SK-N-SH (cell line): ENCODE results near the gene NRF1. TPM values are rescaled to one million over a fixed set of nuclear protein-coding genes. Genes with fewer than 3 reads are reported as not detected.

Experiments used
- CTCF ChIA-PET: fragments of 300-600, 350-600 bp; formaldehyde crosslinking; extraction: SDS; loops from one replicate; lab custom pipeline; 2021; lab: Yijun Ruan, JAX
- POLR2A ChIA-PET: fragments of 350-600 bp; sonication (Branson Sonifier 250); formaldehyde crosslinking; extraction: SDS; loops from one replicate; lab custom pipeline; 2020; ENCODE audit warnings: antibody characterized with exemption, inconsistent platforms; lab: Yijun Ruan, JAX
- DNase-seq: peaks from one replicate; pipeline ENCODE4 v3.0.0; 2012
- H2AFZ ChIP-seq: fragments of 200-600 bp; sonication (generic); 2 replicates; pipeline ENCODE4 v1.8.1; 2016; ENCODE audit warnings: antibody characterized with exemption, mild to moderate bottlenecking, low read depth
- H3F3A ChIP-seq: fragments of 200-600 bp; sonication (generic); replicated peaks from 2 replicates; pipeline ENCODE3; 2016; ENCODE audit warnings: antibody characterized with exemption, mild to moderate bottlenecking; ENCODE audit not compliant: insufficient read depth
- H3K27ac ChIP-seq, 2 experiments: fragments of 200-500 bp in 1 of 2; fragments of 200-600 bp in 1 of 2; sonication (Bioruptor generic) in 1 of 2; sonication (generic), shearing (Covaris generic) in 1 of 2; 2 replicates each; pipeline versions ENCODE4 v1.5.1 to v1.6.1; 2014 to 2016; ENCODE audit warnings: low read depth in 2 of 2, inconsistent platforms in 1 of 2, low read length in 1 of 2, mild to moderate bottlenecking in 1 of 2, mixed read lengths in 1 of 2
- H3K27me3 ChIP-seq: fragments of 200-600 bp; sonication (generic), shearing (Covaris generic); 2 replicates; pipeline ENCODE4 v1.6.1; 2016; ENCODE audit warnings: mixed run types; ENCODE audit not compliant: insufficient read depth
- H3K36me3 ChIP-seq, 2 experiments: fragments of 200-500 bp in 1 of 2; fragments of 200-600 bp in 1 of 2; sonication (Bioruptor generic) in 1 of 2; sonication (generic) in 1 of 2; replicated peaks in 1 of 2; 2 replicates each; pipeline versions ENCODE3 to v1.5.1; 2014 to 2016; ENCODE audit warnings: low read length in 1 of 2, mild to moderate bottlenecking in 1 of 2; ENCODE audit not compliant: insufficient read depth in 2 of 2, control insufficient read depth in 1 of 2
- H3K4me1 ChIP-seq, 2 experiments: fragments of 200-500 bp in 1 of 2; fragments of 200-600 bp in 1 of 2; sonication (Bioruptor generic) in 1 of 2; sonication (generic), shearing (Covaris generic) in 1 of 2; 2 replicates each; pipeline versions ENCODE4 v1.5.1 to v1.6.1; 2014 to 2016; ENCODE audit warnings: low read depth in 1 of 2, low read length in 1 of 2, mixed run types in 1 of 2; ENCODE audit not compliant: insufficient read depth in 2 of 2, control insufficient read depth in 1 of 2
- H3K4me2 ChIP-seq: fragments of 200-600 bp; sonication (generic), shearing (Covaris generic); 2 replicates; pipeline ENCODE4 v1.6.1; 2017; ENCODE audit warnings: mixed run types
- H3K4me3 ChIP-seq, 2 experiments: fragments of 200-500 bp in 1 of 2; fragments of 200-600 bp in 1 of 2; sonication (Bioruptor generic) in 1 of 2; sonication (generic), shearing (Covaris generic) in 1 of 2; 2 replicates each; pipeline versions ENCODE4 v1.5.1 to v1.8.1; 2014 to 2016; ENCODE audit warnings: low read depth in 2 of 2, inconsistent platforms in 1 of 2, low read length in 1 of 2, mild to moderate bottlenecking in 1 of 2, mixed read lengths in 1 of 2, moderate library complexity in 1 of 2
- H3K79me2 ChIP-seq: fragments of 200-600 bp; sonication (generic); 2 replicates; pipeline ENCODE4 v1.8.1; 2017; ENCODE audit warnings: mild to moderate bottlenecking; ENCODE audit not compliant: insufficient read depth
- H3K9ac ChIP-seq: fragments of 200-600 bp; sonication (generic); 2 replicates; pipeline ENCODE4 v1.6.1; 2017; ENCODE audit warnings: mixed run types
- H3K9me2 ChIP-seq: fragments of 200-600 bp; sonication (generic); 2 replicates; pipeline ENCODE4 v1.6.1; 2017; ENCODE audit warnings: mixed run types
- H3K9me3 ChIP-seq: fragments of 200-600 bp; sonication (generic); 2 replicates; pipeline ENCODE4 v1.6.1; 2017; ENCODE audit warnings: mixed run types, mild to moderate bottlenecking, moderate library complexity
- H4K20me1 ChIP-seq: fragments of 200-600 bp; sonication (generic); 2 replicates; pipeline ENCODE4 v1.6.1; 2017; ENCODE audit warnings: mild to moderate bottlenecking, mixed run types; ENCODE audit not compliant: insufficient read depth
- ELF1 ChIP-seq: IDR thresholded peaks from 2 replicates; pipeline ENCODE4 v1.4.0; 2012
- EZH2phosphoT487 ChIP-seq: fragments of 200-600 bp; sonication (generic); IDR thresholded peaks from 2 replicates; pipeline ENCODE4 v1.6.1; 2017; ENCODE audit warnings: low read depth, mixed run types, mild to moderate bottlenecking, antibody characterized with exemption, moderate library complexity, borderline replicate concordance
- GABPA ChIP-seq: IDR thresholded peaks from 2 replicates; pipeline ENCODE4 v1.4.0; 2012; ENCODE audit warnings: low read depth, mild to moderate bottlenecking
- GATA2 ChIP-seq: sonication (generic); formaldehyde crosslinking; IDR thresholded peaks from 2 replicates; pipeline ENCODE4 v1.5.0; 2020; ENCODE audit warnings: mild to moderate bottlenecking, missing genetic modification reagents
- IRF3 ChIP-seq: fragments of 150-350 bp; IDR thresholded peaks from 2 replicates; pipeline ENCODE4 v1.6.1; 2016; ENCODE audit warnings: mild to moderate bottlenecking, low read depth, low read length
- MAX ChIP-seq: IDR thresholded peaks from 2 replicates; pipeline ENCODE4 v1.4.0; 2012; ENCODE audit warnings: low read depth
- NFIC ChIP-seq: IDR thresholded peaks from 2 replicates; pipeline ENCODE4 v1.4.0; 2012; ENCODE audit warnings: borderline replicate concordance
- RCOR1 ChIP-seq: fragments of 150-350 bp; IDR thresholded peaks from 2 replicates; pipeline ENCODE4 v1.6.1; 2017; ENCODE audit warnings: antibody characterized with exemption, low read length
- RFX5 ChIP-seq: IDR thresholded peaks from 2 replicates; pipeline ENCODE4 v1.6.1; 2012; ENCODE audit warnings: mild to moderate bottlenecking, improper control_type of control experiment, low read length
- RXRA ChIP-seq: IDR thresholded peaks from 2 replicates; pipeline ENCODE4 v1.4.0; 2012; ENCODE audit warnings: low read depth, mild to moderate bottlenecking, borderline replicate concordance
- WGBS: methylation state at CpG from one replicate; pipeline ENCODE4 v1.1.6; 2017; ENCODE audit warnings: low lambda C conversion rate; 5-methylcytosine and 5-hydroxymethylcytosine counted together
- polyA plus RNA-seq, 3 experiments: library from polyadenylated mRNA; depleted of rRNA; stranded (reverse); fragments of >200 nt; gene quantifications; 2 replicates each; pipeline ENCODE4 v1.2.3, GENCODE V29; 2012

The NRF1 gene
- polyA plus RNA-seq, 1 of the 3 experiments (the other 2 are of a cell fraction), result 10.9 TPM

- POLR2A ChIA-PET, result no interaction called here
- no peaks in the 10 kb centered on the region for H4K20me1 ChIP-seq
- H3K36me3 ChIP-seq, result no peaks in the 10 kb centered on the region
- no peak overlapping the region for H3K9ac ChIP-seq
- TF ChIP-seq RCOR1, result 0 out of 2 replicates have a peak, but pooled peaks have one; percentile 11
- no peak for TF ChIP-seq GATA2 (CRISPR knock-in tag)
- H3F3A ChIP-seq, result no peaks in the 10 kb centered on the region
- CTCF ChIA-PET, result interaction anchor here (0.7 to 1.7 kb wide), 5 partner anchors 9 to 420 kb away, joined by 3 to 5 read pairs (median 4); no protein-coding TSS in a partner anchor
- peaks cover 9 to 13% of the 10 kb centered on the region in 2 experiments; a peak in 2 of 4 replicates for H3K4me1 ChIP-seq
- H3K79me2 ChIP-seq, result no peaks in the 10 kb centered on the region
- DNase-seq, result no peak
- H3K4me2 ChIP-seq, result no peak overlapping the region
- no peak overlapping the region for H2AFZ ChIP-seq
- H3K27ac ChIP-seq, result no peak overlapping the region; a peak in 1 of 4 replicates
- 36% methylated on average over 1 of the region's 1 CpG for WGBS
- H3K27me3 ChIP-seq, result no peaks in the 10 kb centered on the region; the same call in 1 of the 2 replicates
- H3K9me2 ChIP-seq, result no peaks in the 10 kb centered on the region
- no peaks in the 10 kb centered on the region for H3K9me3 ChIP-seq
- no peak overlapping the region for H3K4me3 ChIP-seq
Observed at GRCh38 chr7:129789652-129790051, 178.1 kb downstream of the NRF1 start.

GRCh38 chr7:129790136-129790535 lies 178.6 kb downstream of the NRF1 start:
- H3K4me1 ChIP-seq, result peaks cover 6 to 13% of the 10 kb centered on the region in 2 experiments; a peak in 2 of 4 replicates
- no peaks in the 10 kb centered on the region for H3K36me3 ChIP-seq
- TF ChIP-seq IRF3 (no peak), MAX (no peak), RXRA (no peak), GABPA (no peak), NFIC (no peak), RFX5 (no peak), EZH2phosphoT487 (no peak)
- CTCF ChIA-PET, result interaction anchor here (0.7 to 1.7 kb wide), 5 partner anchors 9 to 419 kb away, joined by 3 to 5 read pairs (median 4); no protein-coding TSS in a partner anchor
- no peaks in the 10 kb centered on the region for H3F3A ChIP-seq
- peak; percentile 16 for DNase-seq
- POLR2A ChIA-PET, result no interaction called here
- no peak overlapping the region; a peak in 1 of 4 replicates for H3K27ac ChIP-seq
- no peaks in the 10 kb centered on the region for H3K9me3 ChIP-seq
- 63% methylated on average over 6 of the region's 6 CpGs for WGBS
- H3K4me3 ChIP-seq, result no peak overlapping the region
- H3K9ac ChIP-seq, result no peak overlapping the region
- H3K4me2 ChIP-seq, result no peak overlapping the region
- no peaks in the 10 kb centered on the region for H3K27me3 ChIP-seq
- H3K79me2 ChIP-seq, result no peaks in the 10 kb centered on the region
- no peaks in the 10 kb centered on the region for H3K9me2 ChIP-seq
- H4K20me1 ChIP-seq, result no peaks in the 10 kb centered on the region
- H2AFZ ChIP-seq, result no peak overlapping the region

GRCh38 chr7:129792721-129793120 lies 181.2 kb downstream of the NRF1 start:
- no peak overlapping the region for H3K9ac ChIP-seq
- H3K27me3 ChIP-seq, result no peaks in the 10 kb centered on the region
- CTCF ChIA-PET, result interaction anchor here (0.8 to 1.9 kb wide), 6 partner anchors 11 to 218 kb away, joined by 3 to 5 read pairs (median 4); no protein-coding TSS in a partner anchor
- H2AFZ ChIP-seq, result no peak overlapping the region
- H3K9me3 ChIP-seq, result no peaks in the 10 kb centered on the region
- WGBS, result 92% methylated on average over 7 of the region's 9 CpGs
- no peaks in the 10 kb centered on the region for H3K79me2 ChIP-seq
- H3K36me3 ChIP-seq, result no peaks in the 10 kb centered on the region
- POLR2A ChIA-PET, result no interaction called here
- no peak overlapping the region for H3K27ac ChIP-seq
- DNase-seq, result peak; percentile 38
- H3K4me2 ChIP-seq, result no peak overlapping the region
- TF ChIP-seq NFIC (no peak), ELF1 (no peak)
- TF ChIP-seq, all 33 proteins: peak for 0
- Histone ChIP-seq H3K4me3 (no peak overlapping the region), H4K20me1 (no peaks in the 10 kb centered on the region), H3F3A (no peaks in the 10 kb centered on the region), H3K9me2 (no peaks in the 10 kb centered on the region), H3K4me1 (peaks cover 5 to 13% of the 10 kb centered on the region in 2 experiments; a peak in 2 of 4 replicates)
